ENCODE data around the gene AMDHD2. TPM values are rescaled to one million over a fixed set of nuclear protein-coding genes. Genes with fewer than 3 reads are reported as not detected.

Gene AMDHD2
- total and polyA plus RNA-seq, 2 of the 13 experiments (the other 11 are each of a cell fraction or from before 2014, with no cell fraction given): 33.5 to 39.1 TPM

DNA sequence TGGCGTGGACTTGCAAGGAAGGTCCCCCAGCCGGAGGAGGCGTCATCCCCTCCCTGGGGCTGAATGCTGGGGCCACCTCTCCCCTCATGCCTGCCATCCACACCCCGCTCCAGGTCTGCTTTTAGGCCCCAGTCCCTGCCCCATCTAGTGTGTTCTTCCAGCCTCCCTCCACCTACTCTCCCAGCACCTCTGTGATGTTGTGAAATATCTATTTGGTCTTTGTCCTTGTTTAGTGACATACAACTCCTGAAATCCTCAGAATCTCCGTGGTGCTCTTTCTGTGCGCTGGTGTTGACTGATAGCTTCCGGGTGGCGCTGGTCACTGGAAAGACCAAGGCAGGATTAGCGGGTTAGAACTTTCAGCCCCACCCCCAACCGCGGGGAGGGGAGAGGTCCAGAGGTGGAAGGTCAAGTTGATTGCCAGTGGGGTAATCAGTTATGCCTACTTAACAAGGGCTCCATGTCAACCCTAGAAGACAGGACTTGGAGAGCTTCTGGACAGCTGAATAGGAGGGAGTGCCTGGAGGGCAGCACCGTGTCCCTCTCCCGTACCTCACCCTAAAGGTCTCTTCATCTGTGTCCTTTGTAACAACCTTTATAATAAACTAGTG lies 35.2 kb upstream of the AMDHD2 start (continued):
- TF ChIP-seq, protein P1, sequence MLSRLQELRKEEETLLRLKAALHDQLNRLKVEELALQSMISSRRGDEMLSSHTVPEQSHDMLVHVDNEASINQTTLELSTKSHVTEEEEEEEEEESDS (CRISPR knock-in tag; IDR thresholded peaks at IDR 0.05; ENCODE audit: borderline replicate concordance): no peak
- TF ChIP-seq, protein P2, sequence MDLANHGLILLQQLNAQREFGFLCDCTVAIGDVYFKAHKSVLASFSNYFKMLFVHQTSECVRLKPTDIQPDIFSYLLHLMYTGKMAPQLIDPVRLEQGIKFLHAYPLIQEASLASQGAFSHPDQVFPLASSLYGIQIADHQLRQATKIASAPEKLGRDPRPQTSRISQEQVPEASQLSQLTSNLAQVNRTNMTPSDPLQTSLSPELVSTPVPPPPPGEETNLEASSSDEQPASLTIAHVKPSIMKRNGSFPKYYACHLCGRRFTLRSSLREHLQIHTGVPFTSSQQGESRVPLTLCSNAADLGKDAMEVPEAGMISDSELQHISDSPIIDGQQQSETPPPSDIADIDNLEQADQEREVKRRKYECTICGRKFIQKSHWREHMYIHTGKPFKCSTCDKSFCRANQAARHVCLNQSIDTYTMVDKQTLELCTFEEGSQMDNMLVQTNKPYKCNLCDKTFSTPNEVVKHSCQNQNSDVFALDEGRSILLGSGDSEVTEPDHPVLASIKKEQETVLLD (CRISPR knock-in tag; IDR thresholded peaks at IDR 0.05; ENCODE audit: low read depth): no peak
- TF ChIP-seq ZNF749 (CRISPR knock-in tag; IDR thresholded peaks at IDR 0.05; ENCODE audit: borderline replicate concordance): no peak
- TF ChIP-seq EP300 (IDR thresholded peaks at IDR 0.05; ENCODE audit: low read depth in 2 of 2, low read length in 2 of 2): peak in 1 of 2 experiments; percentile 66; a peak in 1 of 4 replicates
- TF ChIP-seq EP300 (CRISPR knock-in tag; IDR thresholded peaks at IDR 0.05; ENCODE audit: borderline replicate concordance): peak; percentile 54
- TF ChIP-seq ZNF207 (IDR thresholded peaks at IDR 0.05; ENCODE audit: borderline replicate concordance): no peak
- TF ChIP-seq, protein P3, sequence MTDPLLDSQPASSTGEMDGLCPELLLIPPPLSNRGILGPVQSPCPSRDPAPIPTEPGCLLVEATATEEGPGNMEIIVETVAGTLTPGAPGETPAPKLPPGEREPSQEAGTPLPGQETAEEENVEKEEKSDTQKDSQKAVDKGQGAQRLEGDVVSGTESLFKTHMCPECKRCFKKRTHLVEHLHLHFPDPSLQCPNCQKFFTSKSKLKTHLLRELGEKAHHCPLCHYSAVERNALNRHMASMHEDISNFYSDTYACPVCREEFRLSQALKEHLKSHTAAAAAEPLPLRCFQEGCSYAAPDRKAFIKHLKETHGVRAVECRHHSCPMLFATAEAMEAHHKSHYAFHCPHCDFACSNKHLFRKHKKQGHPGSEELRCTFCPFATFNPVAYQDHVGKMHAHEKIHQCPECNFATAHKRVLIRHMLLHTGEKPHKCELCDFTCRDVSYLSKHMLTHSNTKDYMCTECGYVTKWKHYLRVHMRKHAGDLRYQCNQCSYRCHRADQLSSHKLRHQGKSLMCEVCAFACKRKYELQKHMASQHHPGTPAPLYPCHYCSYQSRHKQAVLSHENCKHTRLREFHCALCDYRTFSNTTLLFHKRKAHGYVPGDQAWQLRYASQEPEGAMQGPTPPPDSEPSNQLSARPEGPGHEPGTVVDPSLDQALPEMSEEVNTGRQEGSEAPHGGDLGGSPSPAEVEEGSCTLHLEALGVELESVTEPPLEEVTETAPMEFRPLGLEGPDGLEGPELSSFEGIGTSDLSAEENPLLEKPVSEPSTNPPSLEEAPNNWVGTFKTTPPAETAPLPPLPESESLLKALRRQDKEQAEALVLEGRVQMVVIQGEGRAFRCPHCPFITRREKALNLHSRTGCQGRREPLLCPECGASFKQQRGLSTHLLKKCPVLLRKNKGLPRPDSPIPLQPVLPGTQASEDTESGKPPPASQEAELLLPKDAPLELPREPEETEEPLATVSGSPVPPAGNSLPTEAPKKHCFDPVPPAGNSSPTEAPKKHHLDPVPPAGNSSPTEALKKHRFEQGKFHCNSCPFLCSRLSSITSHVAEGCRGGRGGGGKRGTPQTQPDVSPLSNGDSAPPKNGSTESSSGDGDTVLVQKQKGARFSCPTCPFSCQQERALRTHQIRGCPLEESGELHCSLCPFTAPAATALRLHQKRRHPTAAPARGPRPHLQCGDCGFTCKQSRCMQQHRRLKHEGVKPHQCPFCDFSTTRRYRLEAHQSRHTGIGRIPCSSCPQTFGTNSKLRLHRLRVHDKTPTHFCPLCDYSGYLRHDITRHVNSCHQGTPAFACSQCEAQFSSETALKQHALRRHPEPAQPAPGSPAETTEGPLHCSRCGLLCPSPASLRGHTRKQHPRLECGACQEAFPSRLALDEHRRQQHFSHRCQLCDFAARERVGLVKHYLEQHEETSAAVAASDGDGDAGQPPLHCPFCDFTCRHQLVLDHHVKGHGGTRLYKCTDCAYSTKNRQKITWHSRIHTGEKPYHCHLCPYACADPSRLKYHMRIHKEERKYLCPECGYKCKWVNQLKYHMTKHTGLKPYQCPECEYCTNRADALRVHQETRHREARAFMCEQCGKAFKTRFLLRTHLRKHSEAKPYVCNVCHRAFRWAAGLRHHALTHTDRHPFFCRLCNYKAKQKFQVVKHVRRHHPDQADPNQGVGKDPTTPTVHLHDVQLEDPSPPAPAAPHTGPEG (CRISPR knock-in tag; IDR thresholded peaks at IDR 0.05): no peak
- TF ChIP-seq ZNF230 (CRISPR knock-in tag; IDR thresholded peaks at IDR 0.05): no peak
- TF ChIP-seq ZNF382 (CRISPR knock-in tag; IDR thresholded peaks at IDR 0.05; ENCODE audit: borderline replicate concordance): no peak
- no peak for TF ChIP-seq FOSL1 (CRISPR knock-in tag; IDR thresholded peaks at IDR 0.05; ENCODE audit: borderline replicate concordance)
- TF ChIP-seq ZNF251 (CRISPR knock-in tag; IDR thresholded peaks at IDR 0.05): no peak
- no peak for TF ChIP-seq MEIS1 (CRISPR knock-in tag; IDR thresholded peaks at IDR 0.05; ENCODE audit: borderline replicate concordance)
- no peak for TF ChIP-seq EHMT2 (IDR thresholded peaks at IDR 0.05; ENCODE audit: borderline replicate concordance, low read depth, low read length)
- TF ChIP-seq PRPF4 (IDR thresholded peaks at IDR 0.05; ENCODE audit: low read depth, low read length, poor library complexity, severe bottlenecking): no peak
- no peak; the same call in 1 of the 2 replicates for TF ChIP-seq TGIF2 (CRISPR knock-in tag; IDR thresholded peaks at IDR 0.05)
- TF ChIP-seq SP1 (IDR thresholded peaks at IDR 0.05): no peak
- peak; percentile 31; the same call in 1 of the 2 replicates for TF ChIP-seq SP1 (CRISPR knock-in tag; IDR thresholded peaks at IDR 0.05)
- no peak for TF ChIP-seq ATM (IDR thresholded peaks at IDR 0.05; ENCODE audit: borderline replicate concordance)
- no peak for TF ChIP-seq CBX1 (IDR thresholded peaks at IDR 0.05; ENCODE audit: low read depth)
- no peak for TF ChIP-seq PAX8 (CRISPR knock-in tag; IDR thresholded peaks at IDR 0.05; ENCODE audit: borderline replicate concordance)
- no peak for TF ChIP-seq SCMH1 (CRISPR knock-in tag; IDR thresholded peaks at IDR 0.05; ENCODE audit: borderline replicate concordance)
- TF ChIP-seq, protein P4, sequence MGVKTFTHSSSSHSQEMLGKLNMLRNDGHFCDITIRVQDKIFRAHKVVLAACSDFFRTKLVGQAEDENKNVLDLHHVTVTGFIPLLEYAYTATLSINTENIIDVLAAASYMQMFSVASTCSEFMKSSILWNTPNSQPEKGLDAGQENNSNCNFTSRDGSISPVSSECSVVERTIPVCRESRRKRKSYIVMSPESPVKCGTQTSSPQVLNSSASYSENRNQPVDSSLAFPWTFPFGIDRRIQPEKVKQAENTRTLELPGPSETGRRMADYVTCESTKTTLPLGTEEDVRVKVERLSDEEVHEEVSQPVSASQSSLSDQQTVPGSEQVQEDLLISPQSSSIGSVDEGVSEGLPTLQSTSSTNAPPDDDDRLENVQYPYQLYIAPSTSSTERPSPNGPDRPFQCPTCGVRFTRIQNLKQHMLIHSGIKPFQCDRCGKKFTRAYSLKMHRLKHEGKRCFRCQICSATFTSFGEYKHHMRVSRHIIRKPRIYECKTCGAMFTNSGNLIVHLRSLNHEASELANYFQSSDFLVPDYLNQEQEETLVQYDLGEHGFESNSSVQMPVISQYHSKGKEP (CRISPR knock-in tag; IDR thresholded peaks at IDR 0.05): no peak
